RWPE2 (cell line): ENCODE measurements around the gene ZPBP2.

Experiments
- ATAC-seq: fragments of 200-7000 bp; cut with Tn5 transposase; 3 replicates; pipeline ENCODE4 v1.9.1; 2021; ENCODE audit warnings: low read depth
- DNase-seq: peaks from one replicate; pipeline ENCODE4 v3.0.0-alpha.2; 2020; ENCODE audit warnings: low spot score
- H3K27ac ChIP-seq: fragments of 450-650 bp; 2 replicates; pipeline ENCODE4 v1.5.1; 2017; ENCODE audit warnings: mild to moderate bottlenecking; ENCODE audit not compliant: poor library complexity, severe bottlenecking
- H3K27me3 ChIP-seq: fragments of 250-450 bp; sonication (Bioruptor Pico); 2 replicates; pipeline ENCODE4 v1.5.1; 2021; ENCODE audit warnings: mild to moderate bottlenecking, moderate library complexity; ENCODE audit not compliant: insufficient read depth, poor library complexity, severe bottlenecking
- H3K36me3 ChIP-seq: fragments of 250-450 bp; sonication (Bioruptor Pico); 2 replicates; pipeline ENCODE4 v1.5.1; 2020; ENCODE audit warnings: low read depth, mild to moderate bottlenecking, moderate library complexity
- H3K4me1 ChIP-seq: fragments of 250-450 bp; sonication (Bioruptor Pico); 2 replicates; pipeline ENCODE4 v1.5.1; 2021; ENCODE audit warnings: mild to moderate bottlenecking, moderate library complexity; ENCODE audit not compliant: insufficient read depth, poor library complexity, severe bottlenecking
- H3K4me3 ChIP-seq: fragments of 250-450 bp; sonication (Bioruptor Pico); 2 replicates; pipeline ENCODE4 v1.5.1; 2021; ENCODE audit warnings: mild to moderate bottlenecking, moderate library complexity; ENCODE audit not compliant: severe bottlenecking
- H3K9me3 ChIP-seq: fragments of 250-450 bp; sonication (Bioruptor Pico); 2 replicates; pipeline ENCODE4 v1.5.1; 2021; ENCODE audit warnings: mild to moderate bottlenecking, moderate library complexity; ENCODE audit not compliant: severe bottlenecking
- CTCF ChIP-seq: fragments of 450-650 bp; IDR thresholded peaks from one replicate; pipeline ENCODE4 v1.5.1; 2017; ENCODE audit warnings: mild to moderate bottlenecking, moderate library complexity; ENCODE audit not compliant: poor library complexity, severe bottlenecking

ZPBP2 gene

GRCh38 chr17:39835038-39835786, 32.8 kb upstream of the ZPBP2 start:
- Histone ChIP-seq H3K27me3 (no peaks in the 10 kb centered on the region), H3K4me3 (no peak overlapping the region), H3K9me3 (peaks cover 5% of the 10 kb centered on the region), H3K36me3 (no peaks in the 10 kb centered on the region), H3K27ac (no peak overlapping the region), H3K4me1 (no peaks in the 10 kb centered on the region)
- no peak for TF ChIP-seq CTCF
- ATAC-seq (no peak), DNase-seq (no peak)

- Histone ChIP-seq H3K4me3 (no peak overlapping the region), H3K27ac (no peak overlapping the region), H3K9me3 (peaks cover 5% of the 10 kb centered on the region), H3K27me3 (no peaks in the 10 kb centered on the region), H3K4me1 (no peaks in the 10 kb centered on the region), H3K36me3 (no peaks in the 10 kb centered on the region)
- TF ChIP-seq CTCF, result no peak
- no peak for DNase-seq
- no peak for ATAC-seq
Observed at GRCh38 chr17:39836117-39836516, 31.9 kb upstream of the ZPBP2 start.

- Histone ChIP-seq H3K27ac (no peak overlapping the region), H3K4me3 (no peak overlapping the region), H3K9me3 (peaks cover 5% of the 10 kb centered on the region), H3K4me1 (no peaks in the 10 kb centered on the region), H3K36me3 (no peaks in the 10 kb centered on the region), H3K27me3 (no peaks in the 10 kb centered on the region)
- no peak for TF ChIP-seq CTCF
- no peak for DNase-seq
- no peak for ATAC-seq
Observed at GRCh38 chr17:39838057-39838456, 29.9 kb upstream of the ZPBP2 start.

- no peak for TF ChIP-seq CTCF
- Histone ChIP-seq H3K4me1 (no peaks in the 10 kb centered on the region), H3K9me3 (peaks cover 5% of the 10 kb centered on the region), H3K4me3 (no peak overlapping the region), H3K36me3 (no peaks in the 10 kb centered on the region), H3K27me3 (no peaks in the 10 kb centered on the region), H3K27ac (no peak overlapping the region)
- ATAC-seq (no peak), DNase-seq (no peak)
Observed at GRCh38 chr17:39838784-39839183, 29.2 kb upstream of the ZPBP2 start.

GRCh38 chr17:39841134-39841683, 26.8 kb upstream of the ZPBP2 start:
- H3K9me3 ChIP-seq, result peaks cover 5% of the 10 kb centered on the region
- DNase-seq (no peak), ATAC-seq (no peak)
- no peak overlapping the region for H3K27ac ChIP-seq
- TF ChIP-seq CTCF, result no peak
- H3K4me1 ChIP-seq, result no peaks in the 10 kb centered on the region
- no peaks in the 10 kb centered on the region for H3K36me3 ChIP-seq
- H3K4me3 ChIP-seq, result no peak overlapping the region
- no peaks in the 10 kb centered on the region for H3K27me3 ChIP-seq
